HCT116 (cell line): ENCODE measurements around the gene PRKG1. TPM values are rescaled to one million over a fixed set of nuclear protein-coding genes. Genes with fewer than 3 reads are reported as not detected.

Source experiments
- ATAC-seq: fragments of 200-7000 bp; cut with Tn5 transposase; 2 replicates; pipeline ENCODE4 v1.9.1; 2020; ENCODE audit warnings: mild to moderate bottlenecking, moderate library complexity
- BruUV-seq: library from RNA; stranded (reverse); fragments of 400-500 nt; replicated peaks from 2 replicates; lab custom pipeline; 2021; lab: Mats Ljungman, UMichigan
- CTCF ChIA-PET: fragments of 300-600 bp; sonication (Branson Sonifier 250); formaldehyde crosslinking; loops from one replicate; lab custom pipeline; 2021; ENCODE audit warnings: antibody characterized with exemption; lab: Charles Lee
- POLR2A ChIA-PET: fragments of 300-600, 350-600 bp; sonication (Branson Sonifier 250); formaldehyde crosslinking; loops from one replicate; lab custom pipeline; 2021; ENCODE audit warnings: antibody characterized with exemption; lab: Charles Lee
- RAD21 ChIA-PET, 2 experiments: fragments of 300-600 bp; sonication (Branson Sonifier 250); formaldehyde crosslinking; loops; one replicate each; lab custom pipeline; 2023; ENCODE audit warnings: low total read pairs in 2 of 2; ENCODE audit not compliant: uncharacterized antibody in 2 of 2, unreplicated experiment in 2 of 2, low non-redundant PET in 1 of 2; lab: Charles Lee
- DNase-seq: peaks from one replicate; pipeline ENCODE4 v3.0.0-alpha.2; 2010; ENCODE audit warnings: low read depth, low spot score
- H2AFZ ChIP-seq: fragments of 200-600 bp; shearing (Covaris generic), sonication (generic); 2 replicates; pipeline ENCODE4 v1.6.1; 2017; ENCODE audit warnings: low read depth, mixed run types, mixed read lengths, antibody characterized with exemption, low read length; ENCODE audit not compliant: poor library complexity, severe bottlenecking
- H3K27ac ChIP-seq: 2 replicates; pipeline ENCODE4 v1.5.1; 2012; ENCODE audit warnings: low read depth, low read length
- H3K27me3 ChIP-seq: fragments of 200-600 bp; sonication (generic); 2 replicates; pipeline ENCODE4 v1.6.1; 2016; ENCODE audit warnings: mixed run types, low read length, mixed read lengths; ENCODE audit not compliant: insufficient read depth
- H3K36me3 ChIP-seq, 2 experiments: fragments of 200-500 bp in 1 of 2; fragments of 200-600 bp in 1 of 2; sonication (Bioruptor generic) in 1 of 2; sonication (generic) in 1 of 2; 2 replicates each; pipeline versions ENCODE4 v1.5.1 to v1.6.1; 2014 to 2016; ENCODE audit warnings: low read length in 2 of 2, inconsistent platforms in 1 of 2, mixed read lengths in 1 of 2, mixed run types in 1 of 2; ENCODE audit not compliant: insufficient read depth in 2 of 2, control insufficient read depth in 1 of 2
- H3K4me1 ChIP-seq, 2 experiments: fragments of 200-600 bp in 1 of 2; sonication (generic) in 1 of 2; 2 replicates each; pipeline versions ENCODE4 v1.5.1 to v1.6.1; 2012 to 2017; ENCODE audit warnings: low read length in 2 of 2, inconsistent platforms in 1 of 2, mild to moderate bottlenecking in 1 of 2, mixed read lengths in 1 of 2, mixed run types in 1 of 2, moderate library complexity in 1 of 2; ENCODE audit not compliant: insufficient read depth in 2 of 2, control insufficient read depth in 1 of 2
- H3K4me2 ChIP-seq: fragments of 200-600 bp; sonication (generic); 2 replicates; pipeline ENCODE4 v1.6.1; 2017; ENCODE audit warnings: mixed run types, low read length, mixed read lengths
- H3K4me3 ChIP-seq, 2 experiments: fragments of 200-600 bp in 1 of 2; sonication (generic) in 1 of 2; replicated peaks in 1 of 2; 2 replicates each; pipeline ENCODE4 v1.5.1; 2011 to 2016; ENCODE audit warnings: low read length in 2 of 2, control low read depth in 1 of 2, low read depth in 1 of 2, mild to moderate bottlenecking in 1 of 2, mixed read lengths in 1 of 2, mixed run types in 1 of 2
- H3K79me2 ChIP-seq: fragments of 200-600 bp; sonication (generic); 2 replicates; pipeline ENCODE4 v1.6.1; 2017; ENCODE audit warnings: mild to moderate bottlenecking, mixed run types, low read length, moderate library complexity, mixed read lengths; ENCODE audit not compliant: insufficient read depth
- H3K9ac ChIP-seq: fragments of 200-600 bp; sonication (generic); 2 replicates; pipeline ENCODE4 v1.6.1; 2016; ENCODE audit warnings: low read length, mixed read lengths
- H3K9me2 ChIP-seq: fragments of 200-600 bp; sonication (generic), shearing (Covaris generic); 2 replicates; pipeline ENCODE4 v1.6.1; 2017; ENCODE audit warnings: mixed run types, mild to moderate bottlenecking, moderate library complexity; ENCODE audit not compliant: insufficient read depth
- H3K9me3 ChIP-seq, 2 experiments: fragments of 200-500 bp in 1 of 2; fragments of 200-600 bp in 1 of 2; sonication (Bioruptor generic) in 1 of 2; sonication (generic) in 1 of 2; 2 replicates each; pipeline ENCODE4 v1.6.1; 2014 to 2017; ENCODE audit warnings: low read length in 2 of 2, mixed read lengths in 2 of 2, inconsistent platforms in 1 of 2, low read depth in 1 of 2, mild to moderate bottlenecking in 1 of 2, mixed run types in 1 of 2, moderate library complexity in 1 of 2; ENCODE audit not compliant: control insufficient read depth in 1 of 2, insufficient read depth in 1 of 2
- H4K20me1 ChIP-seq: fragments of 200-600 bp; sonication (generic), shearing (Covaris generic); 2 replicates; pipeline ENCODE4 v1.6.1; 2017; ENCODE audit warnings: mixed run types, mild to moderate bottlenecking, moderate library complexity; ENCODE audit not compliant: insufficient read depth
- ATF3 ChIP-seq: IDR thresholded peaks from 2 replicates; pipeline ENCODE4 v1.6.1; 2012
- CBX3 ChIP-seq: IDR thresholded peaks from 2 replicates; pipeline ENCODE4 v1.6.1; 2012; ENCODE audit warnings: low read depth
- CEBPB ChIP-seq: IDR thresholded peaks from 2 replicates; pipeline ENCODE4 v1.6.1; 2012; ENCODE audit warnings: low read depth
- EGR1 ChIP-seq: IDR thresholded peaks from 2 replicates; pipeline ENCODE4 v1.6.1; 2012; ENCODE audit warnings: low read depth
- ELF1 ChIP-seq: IDR thresholded peaks from 2 replicates; pipeline ENCODE4 v1.6.1; 2012; ENCODE audit warnings: low read depth, borderline replicate concordance
- FOSL1 ChIP-seq: IDR thresholded peaks from 2 replicates; pipeline ENCODE4 v1.6.1; 2012; ENCODE audit warnings: low read depth
- JUND ChIP-seq: IDR thresholded peaks from 2 replicates; pipeline ENCODE4 v1.6.1; 2012
- POLR2A ChIP-seq: IDR thresholded peaks from 2 replicates; pipeline ENCODE4 v1.7.0; 2011; ENCODE audit warnings: borderline replicate concordance; ENCODE audit not compliant: insufficient read depth, insufficient read length; ENCODE audit errors: extremely low read depth
- POLR2AphosphoS5 ChIP-seq: IDR thresholded peaks from 2 replicates; pipeline ENCODE4 v1.6.1; 2011; ENCODE audit warnings: mild to moderate bottlenecking, low read depth, low read length, moderate library complexity
- SIN3A ChIP-seq: IDR thresholded peaks from 2 replicates; pipeline ENCODE4 v1.6.1; 2012; ENCODE audit warnings: low read depth
- TCF7L2 ChIP-seq: IDR thresholded peaks from 2 replicates; pipeline ENCODE4 v1.7.0; 2011; ENCODE audit warnings: borderline replicate concordance, inconsistent platforms; ENCODE audit not compliant: insufficient read depth, insufficient read length; ENCODE audit errors: extremely low read depth
- YY1 ChIP-seq: IDR thresholded peaks from 2 replicates; pipeline ENCODE4 v1.6.1; 2011; ENCODE audit warnings: low read length, low read depth, moderate library complexity, mild to moderate bottlenecking; ENCODE audit not compliant: insufficient replicate concordance; ENCODE audit errors: extremely low read depth
- ZFX ChIP-seq: fragments of 450-650 bp; IDR thresholded peaks from 2 replicates; pipeline ENCODE4 v1.6.1; 2017
- intact Hi-C: fragments of 100-400 bp; cut with micrococcal nuclease; formaldehyde crosslinking; loops from 2 replicates; pipeline ENCODE4 v1.10.0; 2022
- total RNA-seq: library from RNA; stranded (reverse); gene quantifications from one replicate; pipeline ENCODE4 v1.2.1, GENCODE V29; 2021; ENCODE audit not compliant: unreplicated experiment

Gene PRKG1
- total RNA-seq, 1 experiment from 2014 or later = 1.4 TPM

GRCh38 chr10:51171946-51172345, 97.7 kb downstream of the PRKG1 start:
- ChIA-PET CTCF (no interaction called here), POLR2A (no interaction called here), RAD21 (no interaction called here)
- H3K4me1 ChIP-seq = no peaks in the 10 kb centered on the region
- no peak overlapping the region for H3K27ac ChIP-seq
- no peak overlapping the region for H2AFZ ChIP-seq
- no peak overlapping the region for H3K4me2 ChIP-seq
- H3K79me2 ChIP-seq = no peaks in the 10 kb centered on the region
- no peak overlapping the region for H3K4me3 ChIP-seq
- H3K27me3 ChIP-seq = no peaks in the 10 kb centered on the region; the same call in 1 of the 2 replicates
- DNase-seq (no peak), ATAC-seq (no peak)
- H3K9me3 ChIP-seq = no peaks in the 10 kb centered on the region
- H3K9me2 ChIP-seq = no peaks in the 10 kb centered on the region
- no peaks in the 10 kb centered on the region for H3K36me3 ChIP-seq
- no peaks in the 10 kb centered on the region; the same call in 1 of the 2 replicates for H4K20me1 ChIP-seq
- no TSS peak for BruUV-seq
- TF ChIP-seq POLR2AphosphoS5 = no peak
- TF ChIP-seq ELF1 = no peak
- no peak for TF ChIP-seq YY1
- TF ChIP-seq ZFX = no peak
- no peak for TF ChIP-seq POLR2A
- no peak for TF ChIP-seq FOSL1
- no peak for TF ChIP-seq EGR1
- no peak for TF ChIP-seq TCF7L2
- no peak for TF ChIP-seq SIN3A
- intact Hi-C loops = no loop called here
- H3K9ac ChIP-seq = no peak overlapping the region

GRCh38 chr10:51176976-51177695, 102.8 kb downstream of the PRKG1 start:
- DNase-seq = no peak
- H3K4me3 ChIP-seq = no peak overlapping the region
- no peaks in the 10 kb centered on the region for H3K9me2 ChIP-seq
- no peak overlapping the region for H2AFZ ChIP-seq
- no peaks in the 10 kb centered on the region; the same call in 1 of the 2 replicates for H4K20me1 ChIP-seq
- peaks cover 9% of the 10 kb centered on the region for H3K27me3 ChIP-seq
- no peaks in the 10 kb centered on the region for H3K36me3 ChIP-seq
- H3K4me2 ChIP-seq = no peak overlapping the region
- H3K27ac ChIP-seq = no peak overlapping the region
- CTCF ChIA-PET = no interaction called here
- no peaks in the 10 kb centered on the region for H3K79me2 ChIP-seq
- BruUV-seq = no TSS peak
- no peaks in the 10 kb centered on the region for H3K9me3 ChIP-seq
- no peak overlapping the region for H3K9ac ChIP-seq
- no peak for ATAC-seq
- RAD21 ChIA-PET = no interaction called here
- TF ChIP-seq CEBPB (no peak), JUND (no peak), FOSL1 (no peak), ATF3 (no peak), CBX3 (no peak)
- no peaks in the 10 kb centered on the region for H3K4me1 ChIP-seq
- POLR2A ChIA-PET = no interaction called here
- intact Hi-C loops = no loop called here
